AG09309 (cell line): Measurements from ENCODE around the gene ZNF521.

Source experiments
- DNase-seq: peaks from one replicate; pipeline ENCODE4 v3.0.0-alpha.2; 2010; ENCODE audit warnings: low read depth
- H3K4me3 ChIP-seq: 2 replicates; pipeline ENCODE4 v1.5.1; 2011; ENCODE audit warnings: mild to moderate bottlenecking, low read depth, low read length, moderate library complexity; ENCODE audit not compliant: control insufficient read depth
- TF ChIP-seq, protein P1 (sequence below): IDR thresholded peaks from 2 replicates; pipeline ENCODE4 v1.5.1; 2011; ENCODE audit warnings: mild to moderate bottlenecking, low read depth, low read length, inconsistent platforms; ENCODE audit not compliant: insufficient read depth, control insufficient read depth; ENCODE audit errors: missing control alignments

The ZNF521 gene

DNA sequence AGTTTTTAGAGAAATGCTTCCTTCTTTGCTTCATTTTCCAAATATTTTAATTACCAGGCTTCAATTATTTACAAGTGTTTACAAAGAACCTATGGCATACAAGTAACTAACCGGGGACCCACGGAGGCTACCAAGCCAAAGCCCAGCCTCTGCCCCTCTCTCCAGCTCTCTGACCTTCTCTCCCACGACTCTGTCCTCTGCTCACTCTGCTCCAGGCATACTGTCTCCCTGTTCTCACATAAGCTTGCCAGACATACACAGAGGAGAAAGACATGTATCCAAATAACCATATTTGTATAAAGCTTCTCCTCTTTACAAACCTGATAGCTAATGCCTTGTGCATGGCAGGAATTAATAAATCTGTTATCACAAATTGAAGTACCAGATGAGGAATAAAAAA lies 141.3 kb downstream of the ZNF521 start:
- TF ChIP-seq, protein P1, sequence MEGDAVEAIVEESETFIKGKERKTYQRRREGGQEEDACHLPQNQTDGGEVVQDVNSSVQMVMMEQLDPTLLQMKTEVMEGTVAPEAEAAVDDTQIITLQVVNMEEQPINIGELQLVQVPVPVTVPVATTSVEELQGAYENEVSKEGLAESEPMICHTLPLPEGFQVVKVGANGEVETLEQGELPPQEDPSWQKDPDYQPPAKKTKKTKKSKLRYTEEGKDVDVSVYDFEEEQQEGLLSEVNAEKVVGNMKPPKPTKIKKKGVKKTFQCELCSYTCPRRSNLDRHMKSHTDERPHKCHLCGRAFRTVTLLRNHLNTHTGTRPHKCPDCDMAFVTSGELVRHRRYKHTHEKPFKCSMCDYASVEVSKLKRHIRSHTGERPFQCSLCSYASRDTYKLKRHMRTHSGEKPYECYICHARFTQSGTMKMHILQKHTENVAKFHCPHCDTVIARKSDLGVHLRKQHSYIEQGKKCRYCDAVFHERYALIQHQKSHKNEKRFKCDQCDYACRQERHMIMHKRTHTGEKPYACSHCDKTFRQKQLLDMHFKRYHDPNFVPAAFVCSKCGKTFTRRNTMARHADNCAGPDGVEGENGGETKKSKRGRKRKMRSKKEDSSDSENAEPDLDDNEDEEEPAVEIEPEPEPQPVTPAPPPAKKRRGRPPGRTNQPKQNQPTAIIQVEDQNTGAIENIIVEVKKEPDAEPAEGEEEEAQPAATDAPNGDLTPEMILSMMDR, result no peak
- DNase-seq, result no peak
- H3K4me3 ChIP-seq, result no peak overlapping the region

DNA sequence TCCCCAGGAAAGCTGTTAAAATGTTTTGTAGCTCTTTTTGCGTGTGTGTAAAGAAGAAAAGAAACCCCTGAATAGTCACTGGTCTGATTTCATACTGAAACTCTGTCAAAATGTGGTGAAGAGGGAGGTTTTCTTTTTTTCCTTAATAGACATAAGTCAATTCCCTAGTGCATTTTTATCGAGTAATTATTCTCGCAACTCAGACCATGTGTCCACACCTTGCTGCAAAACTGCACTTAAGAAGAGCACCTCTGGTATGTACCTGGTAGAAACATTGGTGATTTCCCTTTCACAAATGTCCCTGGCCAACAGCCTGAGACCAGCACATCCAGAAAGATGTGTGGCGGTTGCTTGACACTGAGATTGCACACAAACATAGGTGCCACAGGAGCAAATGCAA lies 159.9 kb downstream of the ZNF521 start:
- no peak overlapping the region for H3K4me3 ChIP-seq
- no peak for DNase-seq
- TF ChIP-seq, protein P1, result no peak

DNA sequence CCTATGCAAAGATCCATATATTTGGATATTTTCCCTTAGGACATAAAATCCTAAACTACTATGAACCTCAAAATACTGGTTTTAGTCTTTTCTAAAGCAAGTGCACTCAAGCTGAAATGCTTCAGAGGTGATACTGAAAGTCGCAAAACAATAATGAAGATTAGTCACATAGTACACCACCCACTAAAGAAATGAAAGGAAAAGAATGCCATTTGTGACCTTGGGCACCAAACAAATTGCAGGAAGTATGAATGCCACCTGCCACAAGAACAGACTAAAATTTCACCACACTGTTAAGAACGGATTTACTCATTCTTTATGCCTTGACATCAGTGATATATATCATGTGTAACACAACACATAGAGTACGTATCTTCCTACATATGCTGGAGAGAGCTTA lies 161.5 kb downstream of the ZNF521 start:
- no peak for DNase-seq
- TF ChIP-seq, protein P1, result no peak
- H3K4me3 ChIP-seq, result no peak overlapping the region

DNA sequence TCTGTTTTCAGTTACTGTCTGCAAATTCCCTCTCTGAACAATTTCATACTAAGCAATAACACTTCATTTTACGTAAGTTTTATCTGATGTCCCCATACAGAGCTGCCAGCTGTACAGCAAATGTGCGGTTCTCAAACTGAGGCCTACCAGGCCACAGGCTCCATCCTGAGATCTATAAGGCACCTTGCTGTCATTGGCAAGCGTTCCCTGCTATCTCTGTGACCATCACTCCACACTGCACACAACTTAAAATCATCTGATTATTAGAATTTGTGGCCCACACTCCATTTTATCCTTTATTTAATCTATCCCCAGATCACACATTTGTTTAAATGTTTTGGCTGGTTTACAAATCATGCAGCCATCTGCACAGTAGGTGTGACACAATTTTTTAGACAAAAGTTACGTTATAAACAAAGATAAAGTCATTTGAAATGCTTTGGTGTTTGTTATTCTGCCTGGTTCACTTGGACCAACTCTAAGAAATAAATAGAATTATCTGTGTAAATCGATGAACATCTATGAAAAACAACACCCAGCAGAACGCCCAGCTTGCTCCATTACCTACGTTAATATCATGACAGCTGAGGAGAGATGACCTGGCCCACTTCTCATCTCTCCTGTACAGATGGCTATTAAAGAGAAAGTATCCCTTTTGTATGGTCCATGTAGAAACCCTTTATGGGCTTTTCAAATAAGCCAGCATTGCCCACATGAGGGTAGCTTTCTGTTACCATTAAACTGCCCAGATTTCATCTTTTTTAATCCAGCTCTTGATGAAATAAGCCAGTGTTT lies 162.4 kb downstream of the ZNF521 start:
- TF ChIP-seq, protein P1, result no peak
- H3K4me3 ChIP-seq, result no peak overlapping the region
- no peak for DNase-seq

DNA sequence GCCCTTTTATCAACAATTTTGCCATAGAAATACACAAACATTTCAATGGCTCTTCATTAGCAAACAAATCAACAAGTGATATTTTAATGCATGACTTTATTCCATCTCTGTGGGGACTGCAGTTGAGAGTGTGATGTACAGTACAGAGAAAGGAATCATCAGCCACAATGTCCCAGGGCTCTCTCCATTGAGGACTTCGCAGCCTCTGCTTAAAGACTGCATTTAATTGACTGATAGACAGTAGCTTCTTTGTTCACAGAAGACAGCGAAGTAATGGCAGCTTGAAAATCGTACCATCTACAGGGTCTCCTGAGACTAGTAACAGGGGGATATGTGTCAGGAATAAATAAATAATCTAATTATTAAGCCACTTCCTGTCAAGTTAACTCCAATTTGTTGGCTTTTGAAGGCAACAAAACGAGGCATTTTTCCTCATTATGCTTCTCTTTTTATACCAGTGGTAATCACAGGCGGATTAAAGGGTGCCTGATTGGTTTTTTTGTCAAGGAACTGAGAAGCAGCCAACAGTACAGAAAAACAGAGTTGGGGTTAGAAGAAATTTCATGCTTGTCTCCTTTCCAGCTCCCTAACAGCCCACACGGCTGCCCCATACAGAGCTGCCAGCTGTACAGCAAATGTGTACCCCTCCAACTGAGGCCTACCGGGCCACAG lies 164.3 kb downstream of the ZNF521 start:
- DNase-seq, result no peak

DNA sequence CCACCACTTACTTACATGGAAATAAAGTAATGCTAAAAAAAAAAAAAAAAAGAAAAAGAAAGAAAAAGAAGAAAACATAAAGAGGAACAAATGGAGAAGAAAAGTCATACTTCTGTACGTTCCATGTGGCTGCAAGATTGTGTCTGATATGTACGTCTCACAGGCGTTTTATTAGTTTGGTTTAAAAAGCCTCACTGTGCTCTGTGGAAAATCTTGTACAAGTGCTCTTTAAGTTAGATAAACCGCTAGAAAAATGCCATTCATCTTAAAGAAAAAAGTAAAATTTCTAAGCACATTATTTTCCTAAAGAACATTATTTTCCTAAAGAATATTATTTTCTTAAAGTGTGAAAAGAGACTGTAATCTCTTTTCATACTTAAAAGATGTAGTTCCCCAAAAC lies 165.1 kb downstream of the ZNF521 start:
- TF ChIP-seq, protein P1, result no peak
- no peak for DNase-seq
- no peak overlapping the region for H3K4me3 ChIP-seq

More for the DNA sequence above, 164.3 kb downstream of the ZNF521 start:
- H3K4me3 ChIP-seq, result no peak overlapping the region
- TF ChIP-seq, protein P1, result no peak

DNA sequence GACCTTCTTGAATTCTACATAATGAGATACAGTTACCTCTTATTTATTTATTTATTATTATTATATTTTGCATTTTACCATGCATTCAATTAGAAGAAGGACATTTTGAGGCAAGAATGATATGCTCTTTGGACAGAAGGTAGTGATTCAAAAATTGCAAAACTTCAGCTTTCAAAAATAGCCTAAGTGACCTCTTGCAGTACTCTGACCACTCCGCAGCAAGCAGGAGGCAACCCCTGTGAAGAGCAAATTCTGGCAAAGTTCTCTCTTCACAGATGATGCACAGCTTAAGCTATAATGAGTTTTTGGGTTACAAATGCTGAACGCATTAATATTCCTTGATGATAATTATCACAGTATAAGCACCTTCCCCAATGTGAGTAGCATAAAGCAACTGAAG lies 170.0 kb downstream of the ZNF521 start:
- DNase-seq, result no peak
- H3K4me3 ChIP-seq, result no peak overlapping the region
- TF ChIP-seq, protein P1, result no peak
